Kasumi-1 (cell line): Measurements from ENCODE around the gene EYA2.

Source experiments
- DNase-seq, 2 experiments: peaks; one replicate each; lab custom pipeline; 2025; lab: John Stamatoyannopoulos, UW

The EYA2 gene

DNA sequence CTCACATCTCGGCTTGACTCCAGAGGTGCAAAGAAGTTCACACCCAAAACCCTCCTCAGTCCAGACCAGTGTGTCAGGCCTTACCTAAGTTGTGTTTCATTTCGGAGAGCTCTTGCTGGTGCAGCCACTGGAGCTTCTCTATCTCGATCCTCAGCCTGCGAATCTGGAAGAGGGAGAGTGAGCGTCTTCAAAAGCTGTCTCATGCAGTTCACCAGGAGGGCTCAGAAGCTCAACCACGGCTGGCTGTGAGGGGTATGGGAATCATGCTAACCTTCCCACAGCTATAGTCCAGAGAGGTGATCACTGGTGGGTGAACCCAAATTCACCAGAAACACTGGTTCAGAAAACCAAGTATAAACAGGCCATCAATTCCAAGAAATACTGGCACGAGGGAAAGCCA, 332.5 kb downstream of the EYA2 start:
- no peak for DNase-seq

DNA sequence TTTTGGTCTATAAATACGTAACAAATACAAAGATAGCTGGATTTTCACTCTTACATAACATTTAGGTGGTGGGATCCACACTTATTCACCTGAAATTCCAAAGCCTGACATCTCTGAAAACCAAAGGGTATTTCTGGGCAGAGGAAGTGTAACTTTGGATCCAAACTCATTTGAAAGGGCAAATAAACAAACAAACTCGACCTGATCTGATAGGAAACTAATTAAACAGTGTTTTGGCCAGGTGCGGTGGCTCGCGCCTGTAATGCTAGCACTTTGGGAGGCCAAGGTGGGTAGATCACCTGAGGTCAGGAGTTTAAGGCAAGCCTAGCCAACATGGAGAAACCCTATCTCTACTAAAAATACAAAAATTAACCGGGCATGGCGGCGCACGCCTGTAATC, 332.9 kb downstream of the EYA2 start:
- DNase-seq = no peak

DNA sequence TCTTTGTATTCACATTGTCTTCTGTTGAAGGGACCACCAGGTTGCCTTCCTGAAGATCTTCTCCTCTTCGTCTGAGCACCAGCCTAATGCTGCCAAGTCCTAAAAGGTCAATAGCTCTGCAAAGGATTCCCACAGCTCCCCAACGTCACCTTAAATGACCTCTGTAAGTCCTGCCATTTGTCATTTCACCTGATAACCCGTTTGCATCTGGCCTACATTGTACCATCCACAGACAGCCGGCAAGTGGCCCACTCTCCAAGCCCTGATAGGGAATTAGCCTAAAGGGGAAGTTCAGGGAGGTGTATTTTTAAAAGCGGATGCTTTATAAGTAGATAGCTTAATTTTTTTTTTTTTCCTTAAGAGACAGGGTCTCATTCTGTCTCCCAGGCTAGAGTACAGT, 334.0 kb downstream of the EYA2 start:
- no peak for DNase-seq

DNA sequence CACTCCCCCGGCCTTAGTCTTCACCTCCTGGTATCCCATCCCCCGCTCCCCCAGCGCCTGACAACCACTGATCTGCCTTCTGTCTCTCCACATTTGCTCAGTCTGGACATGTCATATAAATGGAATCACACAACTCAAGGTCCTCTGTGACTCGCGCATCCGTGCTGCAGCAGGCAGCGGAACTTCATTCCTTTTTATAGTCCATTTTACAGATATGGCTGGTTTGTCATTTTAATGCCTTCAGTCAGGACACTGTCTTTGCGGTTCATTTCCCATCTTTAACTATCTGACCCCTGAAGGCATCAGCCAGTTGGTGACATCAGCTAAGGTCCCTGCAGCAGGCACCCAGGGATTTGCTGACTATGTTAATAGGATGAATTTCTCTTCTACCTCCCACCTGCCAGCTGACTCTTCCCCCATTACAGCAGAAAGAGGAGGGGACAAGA, 336.2 kb downstream of the EYA2 start:
- no peak for DNase-seq

DNA sequence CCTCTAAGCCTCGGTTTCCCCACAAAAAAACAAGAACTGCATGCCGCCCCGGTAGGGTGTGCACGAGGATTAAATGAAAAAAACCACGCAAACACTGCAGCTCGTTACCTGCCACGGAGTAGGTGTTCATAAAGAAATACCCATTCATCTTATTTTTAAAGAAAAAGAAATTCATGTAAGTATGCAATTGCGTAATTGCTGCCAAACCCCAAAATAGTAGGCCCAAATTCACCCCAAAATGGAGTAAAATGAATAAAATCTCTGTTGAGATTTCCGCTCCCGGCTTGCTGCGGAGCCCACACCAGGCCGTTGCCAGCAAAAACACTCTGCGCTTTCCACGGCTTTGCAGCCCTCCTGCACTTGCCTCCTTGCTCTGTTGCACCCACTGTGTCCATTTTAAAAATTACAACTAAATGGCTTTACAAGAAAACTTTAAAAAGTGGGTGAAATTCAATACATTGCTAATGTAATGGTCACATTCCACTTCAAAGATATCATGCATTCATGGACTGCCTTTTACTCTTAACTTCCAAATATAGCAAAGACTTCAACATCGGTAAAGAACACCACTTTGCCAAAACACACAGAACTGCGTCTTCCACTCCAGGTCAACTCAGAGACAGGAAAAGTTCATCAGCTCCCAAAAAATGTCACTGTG, 336.9 kb downstream of the EYA2 start:
- DNase-seq = no peak

DNA sequence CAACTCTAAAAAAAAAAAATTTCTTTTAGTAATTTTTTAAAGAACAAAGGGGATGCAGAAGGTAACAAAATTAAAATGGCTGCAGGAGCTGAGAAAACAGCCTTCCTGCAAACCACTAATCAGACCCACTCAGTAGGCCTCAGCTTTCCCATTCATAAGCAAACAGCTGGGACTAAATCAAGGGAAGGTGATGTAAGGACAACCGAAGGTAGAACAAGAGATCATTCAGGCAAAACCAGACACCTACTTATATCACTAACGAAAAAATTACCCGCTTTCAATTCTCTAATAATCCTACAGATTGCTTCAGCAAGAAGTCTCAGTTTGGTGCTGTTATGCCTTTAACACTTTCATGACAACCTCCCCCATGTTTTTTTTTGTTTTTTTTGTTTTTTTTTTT, 337.9 kb downstream of the EYA2 start:
- DNase-seq = no peak

DNA sequence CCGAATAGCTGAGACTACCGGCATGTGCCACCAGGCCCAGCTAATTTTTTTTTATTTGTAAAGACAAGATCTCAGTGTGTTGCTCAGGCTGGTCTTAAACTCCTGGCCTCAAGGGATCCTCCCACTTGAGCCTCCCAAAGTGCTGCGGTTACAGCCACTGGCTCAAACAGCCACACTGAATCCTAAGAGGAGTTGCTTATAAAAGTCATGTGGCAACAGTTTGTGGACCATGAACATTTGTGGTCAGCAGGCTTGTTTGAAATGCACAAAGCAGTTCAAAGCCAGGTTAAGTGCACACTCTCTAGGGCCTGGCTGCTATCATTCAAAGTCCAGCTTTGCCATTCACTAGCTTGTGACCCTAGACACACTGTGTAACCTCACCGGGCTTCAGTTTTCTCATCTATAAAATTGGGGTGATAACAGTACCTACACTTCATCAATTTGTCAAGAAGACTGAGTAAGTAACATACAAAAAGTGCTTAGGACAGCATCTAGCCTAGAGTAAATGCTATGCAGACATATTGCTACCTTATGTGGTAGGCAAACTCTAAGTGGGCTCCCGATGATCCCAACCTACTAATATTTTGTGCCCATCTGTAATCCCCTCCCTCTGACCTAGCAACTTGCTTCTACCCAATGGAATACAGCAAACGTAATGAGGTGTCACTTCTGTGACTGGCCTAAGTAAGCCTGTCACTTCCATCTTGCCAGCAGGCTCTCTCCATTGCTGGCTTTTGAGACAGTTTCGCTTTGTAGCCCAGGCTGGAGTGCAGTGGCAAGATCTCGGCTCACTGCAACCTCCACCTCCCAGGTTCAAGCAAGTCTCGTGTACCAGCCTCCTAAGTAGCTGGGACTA, 338.9 kb downstream of the EYA2 start:
- DNase-seq = no peak

DNA sequence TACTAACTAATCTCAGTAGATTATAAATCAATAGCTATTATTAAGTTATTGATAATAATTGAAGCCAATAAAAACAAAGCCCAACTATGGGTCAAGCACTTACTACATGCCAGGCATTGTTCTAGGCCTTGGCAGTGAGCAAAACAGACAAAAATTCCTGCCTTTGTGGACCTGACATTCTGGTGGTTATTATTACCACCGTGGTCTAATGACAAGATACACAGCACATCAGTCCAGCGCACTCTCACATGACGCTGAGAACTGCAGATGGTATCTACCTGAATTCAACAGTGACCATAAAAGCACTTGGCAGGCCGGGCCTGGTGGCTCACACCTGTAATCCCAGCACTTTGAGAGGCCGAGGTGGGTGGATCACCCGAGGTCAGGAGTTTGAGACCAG, 340.5 kb downstream of the EYA2 start:
- no peak for DNase-seq

DNA sequence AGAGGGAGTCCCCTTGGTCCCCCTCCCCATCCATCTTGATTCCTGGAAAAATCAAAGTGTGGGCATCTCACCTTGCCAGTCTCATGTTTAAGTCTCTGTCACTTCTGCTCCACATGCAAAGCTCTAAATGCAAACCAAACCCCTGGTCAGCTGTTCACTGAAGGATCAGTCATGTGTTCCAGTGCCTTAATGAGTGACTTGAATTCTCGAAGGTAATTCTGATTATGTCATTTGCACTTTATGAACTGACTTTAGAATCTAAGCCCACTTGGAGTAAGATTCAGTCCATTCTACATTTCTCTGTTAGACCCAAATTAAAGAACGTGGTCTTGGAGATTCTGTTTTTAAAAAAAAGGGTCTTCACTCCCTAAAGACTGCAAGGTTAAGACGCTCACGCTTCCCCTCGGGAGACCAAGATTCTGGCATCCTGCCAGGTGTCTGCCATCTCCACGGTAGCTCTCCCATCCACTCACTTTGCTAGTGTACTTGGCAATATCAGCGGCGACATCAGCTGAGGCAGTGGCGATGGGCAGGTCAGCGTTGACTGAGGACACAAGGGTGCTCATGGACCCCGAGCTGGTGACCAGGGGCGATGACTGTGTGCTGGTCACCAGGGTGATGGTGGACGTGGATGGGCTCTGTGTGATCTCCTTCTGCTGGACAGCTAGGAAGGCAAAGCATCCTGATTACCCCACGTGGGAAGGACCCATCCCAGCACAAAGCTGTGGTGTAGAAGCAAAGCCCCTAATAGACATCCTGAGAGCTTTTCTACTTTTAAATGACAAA, 341.4 kb downstream of the EYA2 start:
- DNase-seq = no peak

DNA sequence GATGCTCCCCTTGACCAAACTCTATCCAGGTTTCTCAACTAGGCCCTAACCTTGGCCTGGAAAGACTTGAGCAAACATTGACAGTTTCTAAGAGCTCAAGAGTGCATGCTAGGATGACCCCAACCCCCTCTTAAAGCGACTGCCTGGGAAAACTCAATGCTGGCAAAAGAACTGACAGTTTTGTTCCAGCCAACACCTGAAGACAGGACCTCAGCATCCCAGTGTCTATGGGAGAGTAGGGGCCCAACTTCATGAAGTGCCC, 341.9 kb downstream of the EYA2 start:
- no peak for DNase-seq

DNA sequence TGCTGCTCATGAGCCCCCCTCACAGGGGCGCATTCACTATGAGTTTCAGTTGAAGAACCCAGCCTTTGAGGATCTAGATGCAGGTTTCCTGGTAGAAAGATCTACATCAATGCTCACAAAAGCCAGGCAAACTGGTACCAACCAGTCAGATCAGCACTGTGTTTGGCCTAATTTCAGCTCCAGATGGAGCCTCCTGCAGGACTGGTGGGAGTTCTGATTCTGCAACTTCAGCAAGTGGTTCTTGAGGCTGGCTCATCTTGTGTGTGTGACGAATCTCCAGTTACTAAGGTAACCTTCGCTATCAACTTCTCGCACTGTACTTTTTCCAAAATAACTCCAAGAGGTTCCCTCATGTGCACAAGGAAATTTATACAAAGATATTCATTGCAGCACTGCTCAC, 343.1 kb downstream of the EYA2 start:
- DNase-seq = no peak
